ENCODE results near the gene RASGRF1. TPM values are rescaled to one million over a fixed set of nuclear protein-coding genes. Genes with fewer than 3 reads are reported as not detected.

RASGRF1 gene
- total RNA-seq, 3 donors from 2014 or later: 0.22 to 0.35 TPM; not detected in 1

DNA sequence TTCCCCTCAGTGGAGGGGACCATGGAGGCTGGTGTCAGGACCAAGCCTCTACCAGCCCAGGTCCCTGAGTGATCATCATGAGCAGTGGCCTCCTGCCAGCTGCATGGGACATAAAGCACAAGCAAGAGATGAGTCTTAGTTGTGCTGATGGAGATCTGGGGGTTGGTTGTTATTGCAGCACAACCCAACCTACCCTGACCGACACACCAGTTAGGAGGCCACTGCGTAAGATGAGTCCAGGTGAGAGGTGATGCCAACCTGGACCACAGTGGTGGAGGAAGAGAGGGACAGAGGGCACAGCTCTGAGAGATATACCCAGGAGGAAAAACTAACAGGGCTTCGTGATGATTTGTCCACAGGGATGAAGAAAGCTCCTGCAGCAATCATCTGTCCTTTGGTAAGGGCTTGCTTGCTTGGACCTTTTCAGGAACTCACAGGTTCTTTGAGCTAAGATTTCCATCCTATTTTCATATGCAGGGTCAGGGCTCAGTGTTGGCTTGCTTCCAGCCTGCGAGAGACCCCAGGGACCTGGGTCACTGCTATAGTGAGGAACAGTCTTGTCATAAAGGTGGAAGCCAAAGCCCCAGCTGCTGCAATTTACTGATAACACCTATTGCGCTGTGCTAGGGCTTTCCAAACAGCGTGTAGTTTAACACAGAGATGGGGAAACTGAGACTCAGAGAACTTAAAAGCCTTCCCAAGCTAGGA lies 8.1 kb downstream of the RASGRF1 start:
- ATAC-seq (no peak), DNase-seq (no peak)
- Histone ChIP-seq H3K4me1 (ENCODE audit: low read depth) (no peaks in the 10 kb centered on the region), H3K4me3 (no peak overlapping the region), H3K9me3 (no peaks in the 10 kb centered on the region), H3K36me3 (ENCODE audit: low read depth) (no peaks in the 10 kb centered on the region)
- intact Hi-C loops (cut with DNase I, micrococcal nuclease): no loop called here
- TF ChIP-seq, protein P1, sequence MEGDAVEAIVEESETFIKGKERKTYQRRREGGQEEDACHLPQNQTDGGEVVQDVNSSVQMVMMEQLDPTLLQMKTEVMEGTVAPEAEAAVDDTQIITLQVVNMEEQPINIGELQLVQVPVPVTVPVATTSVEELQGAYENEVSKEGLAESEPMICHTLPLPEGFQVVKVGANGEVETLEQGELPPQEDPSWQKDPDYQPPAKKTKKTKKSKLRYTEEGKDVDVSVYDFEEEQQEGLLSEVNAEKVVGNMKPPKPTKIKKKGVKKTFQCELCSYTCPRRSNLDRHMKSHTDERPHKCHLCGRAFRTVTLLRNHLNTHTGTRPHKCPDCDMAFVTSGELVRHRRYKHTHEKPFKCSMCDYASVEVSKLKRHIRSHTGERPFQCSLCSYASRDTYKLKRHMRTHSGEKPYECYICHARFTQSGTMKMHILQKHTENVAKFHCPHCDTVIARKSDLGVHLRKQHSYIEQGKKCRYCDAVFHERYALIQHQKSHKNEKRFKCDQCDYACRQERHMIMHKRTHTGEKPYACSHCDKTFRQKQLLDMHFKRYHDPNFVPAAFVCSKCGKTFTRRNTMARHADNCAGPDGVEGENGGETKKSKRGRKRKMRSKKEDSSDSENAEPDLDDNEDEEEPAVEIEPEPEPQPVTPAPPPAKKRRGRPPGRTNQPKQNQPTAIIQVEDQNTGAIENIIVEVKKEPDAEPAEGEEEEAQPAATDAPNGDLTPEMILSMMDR (IDR thresholded peaks at IDR 0.05): no peak

DNA sequence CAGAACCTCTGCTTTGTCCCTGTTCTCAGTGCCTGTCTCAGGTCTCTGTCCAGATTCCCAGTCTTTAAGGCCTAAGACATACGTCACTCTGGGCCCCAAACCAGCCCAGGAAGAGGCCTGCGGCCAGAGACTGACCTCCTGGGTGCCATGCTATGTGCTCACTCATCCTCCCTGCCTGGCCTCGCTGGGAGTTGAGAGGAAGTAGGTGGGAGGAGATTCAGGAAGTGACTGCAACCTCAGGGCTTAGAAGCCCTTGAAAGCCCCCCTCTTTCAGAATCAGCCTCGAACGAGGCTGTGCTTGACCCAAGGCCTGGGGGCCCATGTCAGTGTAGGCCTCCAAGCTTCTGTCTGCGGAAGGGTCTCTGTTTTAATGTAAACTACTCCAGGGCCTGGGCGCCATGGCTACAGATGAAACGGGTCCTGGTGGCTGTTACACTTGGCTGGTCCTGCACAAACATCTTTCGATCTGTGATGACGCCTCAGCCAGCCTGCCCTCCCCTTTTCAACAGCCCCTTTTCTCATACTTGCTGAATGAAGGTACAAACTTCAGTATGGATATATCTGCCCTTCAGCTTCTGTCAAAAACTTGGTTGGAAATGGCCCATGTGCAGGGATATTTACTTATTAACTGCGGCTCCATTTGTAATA lies 11.7 kb downstream of the RASGRF1 start:
- ATAC-seq (no peak), DNase-seq (no peak)
- Histone ChIP-seq H3K4me3 (no peak overlapping the region), H3K36me3 (ENCODE audit: low read depth) (no peaks in the 10 kb centered on the region), H3K9me3 (no peaks in the 10 kb centered on the region), H3K4me1 (ENCODE audit: low read depth) (no peaks in the 10 kb centered on the region)
- TF ChIP-seq, protein P1 (IDR thresholded peaks at IDR 0.05): no peak
- intact Hi-C loops (cut with DNase I, micrococcal nuclease): no loop called here

DNA sequence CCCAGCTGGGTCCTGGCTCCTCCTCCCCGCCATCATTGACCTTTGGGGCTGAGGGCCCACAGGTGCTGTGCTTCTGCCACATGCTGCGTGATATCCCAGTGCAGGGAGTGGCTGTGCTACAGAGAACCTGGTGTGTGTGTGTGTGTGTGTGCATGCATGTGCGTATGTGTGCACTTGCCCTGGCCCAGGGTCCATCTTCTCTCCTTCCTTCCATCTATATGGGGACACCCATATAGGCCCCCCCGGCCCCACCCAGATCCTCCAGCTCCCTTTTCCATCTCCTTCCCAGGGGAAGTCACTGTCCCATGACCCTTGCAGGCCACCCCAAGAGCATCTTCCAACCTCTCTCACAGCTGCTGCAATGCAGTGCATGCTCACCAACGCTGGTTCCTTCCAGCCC lies 12.6 kb downstream of the RASGRF1 start:
- Histone ChIP-seq H3K4me1 (ENCODE audit: low read depth) (no peaks in the 10 kb centered on the region), H3K9me3 (no peaks in the 10 kb centered on the region), H3K36me3 (ENCODE audit: low read depth) (no peaks in the 10 kb centered on the region), H3K4me3 (no peak overlapping the region)
- TF ChIP-seq, protein P1 (IDR thresholded peaks at IDR 0.05): no peak
- ATAC-seq (no peak), DNase-seq (no peak)
- intact Hi-C loops (cut with DNase I, micrococcal nuclease): no loop called here

DNA sequence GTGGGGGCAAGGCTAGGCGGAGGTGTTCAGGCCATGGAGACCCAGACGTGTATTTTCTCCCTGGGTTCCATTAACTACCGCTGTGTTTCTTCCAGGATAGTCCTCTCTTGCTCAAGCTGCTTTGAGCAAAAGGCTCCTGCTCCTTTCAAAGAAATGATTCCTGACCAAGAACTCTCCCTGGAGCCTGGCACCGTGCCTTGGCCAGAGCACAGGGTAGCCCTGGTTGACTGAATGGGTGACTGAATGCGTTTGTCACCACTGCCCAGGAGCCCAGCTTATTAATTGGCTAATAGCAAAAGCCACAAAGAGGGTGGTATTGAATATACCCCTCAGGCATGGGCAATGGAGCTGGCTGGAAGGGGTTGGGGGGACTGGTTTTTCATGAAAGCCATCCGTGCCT lies 13.9 kb downstream of the RASGRF1 start:
- Histone ChIP-seq H3K4me1 (ENCODE audit: low read depth) (no peaks in the 10 kb centered on the region), H3K36me3 (ENCODE audit: low read depth) (no peaks in the 10 kb centered on the region), H3K9me3 (no peaks in the 10 kb centered on the region), H3K4me3 (no peak overlapping the region)
- no peak for ATAC-seq
- TF ChIP-seq, protein P1 (IDR thresholded peaks at IDR 0.05): no peak
- intact Hi-C loops (cut with DNase I, micrococcal nuclease): no loop called here
- DNase-seq: no peak

DNA sequence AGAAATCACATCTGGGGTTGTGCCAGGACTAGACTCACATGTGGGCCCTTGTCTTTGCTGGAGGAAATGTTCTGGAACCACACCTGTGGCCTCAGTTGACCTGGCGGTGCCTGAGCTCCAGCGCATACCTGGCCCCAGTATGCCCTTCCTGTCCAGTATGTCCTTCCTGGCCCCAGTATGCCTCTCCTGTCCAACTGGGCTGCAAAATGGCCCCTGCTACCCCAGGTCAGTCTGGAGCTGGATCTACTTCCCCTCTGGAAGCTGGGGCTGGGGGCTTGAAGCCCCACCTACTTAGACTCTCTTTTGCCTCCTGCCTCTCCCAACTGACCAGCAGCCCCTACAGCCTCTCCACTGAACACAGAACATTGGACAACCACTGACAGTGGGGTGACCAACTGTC lies 15.3 kb downstream of the RASGRF1 start:
- H3K4me1 ChIP-seq (ENCODE audit: low read depth): no peaks in the 10 kb centered on the region
- no peak for ATAC-seq
- no peaks in the 10 kb centered on the region for H3K36me3 ChIP-seq (ENCODE audit: low read depth)
- H3K4me3 ChIP-seq: no peak overlapping the region
- intact Hi-C loops (cut with DNase I, micrococcal nuclease): no loop called here
- TF ChIP-seq, protein P1 (IDR thresholded peaks at IDR 0.05): no peak
- no peak for DNase-seq
- no peaks in the 10 kb centered on the region for H3K9me3 ChIP-seq
